HG02798 (cell line): Measurements from ENCODE around the gene BTBD16.

Source experiments
- ATAC-seq: cut with Tn5 transposase; IDR thresholded peaks from one replicate; pipeline ENCODE4 v1.9.1; 2021; ENCODE audit warnings: mild to moderate bottlenecking; ENCODE audit not compliant: unreplicated experiment, poor library complexity

The BTBD16 gene

GRCh38 chr10:122267849-122268737 is 3.0 kb upstream of the BTBD16 start:
- ATAC-seq = peak; percentile 77

GRCh38 chr10:122269059-122269687 is 1.9 kb upstream of the BTBD16 start:
- no peak for ATAC-seq

GRCh38 chr10:122273966-122274545 is 3.0 kb downstream of the BTBD16 start:
- ATAC-seq = no peak

- ATAC-seq = no peak
These were observed 5.6 kb downstream of the BTBD16 start for GRCh38 chr10:122276611-122277208.

- ATAC-seq = no peak
These were observed 6.5 kb downstream of the BTBD16 start for GRCh38 chr10:122277526-122278136.

- ATAC-seq = no peak
These were observed 8.6 kb downstream of the BTBD16 start for GRCh38 chr10:122279725-122280141.

- no peak for ATAC-seq
These were observed 9.1 kb downstream of the BTBD16 start for GRCh38 chr10:122280156-122280555.

- ATAC-seq = no peak
These were observed 10.0 kb downstream of the BTBD16 start for GRCh38 chr10:122281018-122281626.

- no peak for ATAC-seq
These were observed 10.7 kb downstream of the BTBD16 start for GRCh38 chr10:122281751-122282150.

- no peak for ATAC-seq
These were observed 11.2 kb downstream of the BTBD16 start for GRCh38 chr10:122282253-122282671.

- ATAC-seq = no peak
These were observed 11.8 kb downstream of the BTBD16 start for GRCh38 chr10:122282909-122283308.

GRCh38 chr10:122285506-122286444 is 14.7 kb downstream of the BTBD16 start:
- no peak for ATAC-seq

- no peak for ATAC-seq
These were observed 15.8 kb downstream of the BTBD16 start for GRCh38 chr10:122286867-122287266.

- no peak for ATAC-seq
These were observed 16.5 kb downstream of the BTBD16 start for GRCh38 chr10:122287570-122287969.

GRCh38 chr10:122288262-122288661 is 17.2 kb downstream of the BTBD16 start:
- no peak for ATAC-seq

- ATAC-seq = no peak
These were observed 17.8 kb downstream of the BTBD16 start for GRCh38 chr10:122288917-122289316.

- no peak for ATAC-seq
These were observed 19.2 kb downstream of the BTBD16 start for GRCh38 chr10:122290334-122290733.

GRCh38 chr10:122290833-122291532 is 19.9 kb downstream of the BTBD16 start:
- ATAC-seq = no peak
